GM18499 (cell line): ENCODE results near the gene TSSK3.

Experiments used
- ATAC-seq: cut with Tn5 transposase; IDR thresholded peaks from one replicate; pipeline ENCODE4 v1.9.1; 2021; ENCODE audit warnings: moderate number of reproducible peaks; ENCODE audit not compliant: insufficient read depth, unreplicated experiment

Gene TSSK3

DNA sequence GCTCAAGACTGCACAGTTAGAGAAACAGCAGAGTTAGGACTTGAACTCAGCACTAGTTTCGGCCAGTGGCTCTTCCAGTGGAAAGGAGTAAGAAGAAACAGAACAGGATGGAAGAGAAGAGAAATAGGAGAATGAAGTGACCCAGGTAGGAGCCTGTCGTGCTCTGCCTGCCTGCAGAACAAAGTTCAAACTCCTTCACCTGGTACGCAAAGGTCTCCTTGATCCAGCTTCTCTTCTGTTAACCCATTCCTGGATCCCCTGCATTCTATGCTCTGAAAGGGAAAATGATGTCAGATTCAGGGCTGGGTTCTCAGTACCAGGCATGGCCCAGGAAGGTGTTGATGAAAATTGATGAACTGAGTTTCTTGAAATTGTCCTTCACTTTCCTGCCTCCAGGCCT is 3.9 kb upstream of the TSSK3 start:
- ATAC-seq = no peak

GRCh38 chr1:32361308-32361673 is 1.0 kb upstream of the TSSK3 start:
- ATAC-seq = no peak

DNA sequence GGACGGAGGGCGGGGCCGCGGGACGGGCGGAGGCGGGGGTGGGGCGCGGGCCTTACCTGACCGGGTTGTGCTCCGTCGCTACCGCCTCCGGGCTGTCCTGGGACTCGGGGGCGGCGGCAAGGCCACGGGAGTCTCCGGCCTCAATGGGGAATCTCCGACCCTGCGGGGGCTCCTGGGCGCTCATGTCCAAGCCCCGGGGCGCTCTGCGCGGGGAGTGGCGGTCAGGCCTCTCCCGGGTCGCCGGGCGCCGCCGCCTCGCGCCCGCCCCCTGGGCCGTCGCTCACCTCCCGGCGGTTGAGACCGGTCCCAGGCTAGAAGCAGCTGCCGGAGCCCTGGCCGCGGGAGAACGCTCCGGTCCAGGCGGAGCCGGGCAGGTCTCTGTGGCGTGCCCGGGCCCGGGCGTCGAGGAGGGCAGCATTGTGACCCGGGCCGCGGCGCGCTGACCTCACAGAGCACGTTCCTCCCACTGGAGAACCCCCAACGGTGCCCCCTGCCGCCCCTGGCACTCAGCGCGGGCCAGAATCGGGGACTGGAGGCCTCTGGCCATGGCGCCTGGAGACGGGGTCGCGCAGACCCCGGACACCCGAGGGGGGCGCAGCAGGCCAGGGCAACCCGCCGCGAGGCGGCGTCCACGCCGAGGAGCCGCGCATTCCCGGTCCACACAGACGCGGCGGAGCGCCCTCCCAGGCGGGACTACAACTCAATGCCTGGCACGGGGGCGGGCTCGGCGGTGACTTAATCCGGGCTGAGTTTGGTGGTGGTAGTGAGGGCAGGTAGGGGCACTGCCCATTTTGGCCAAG is 465 bp upstream of the TSSK3 start:
- ATAC-seq = no peak

DNA sequence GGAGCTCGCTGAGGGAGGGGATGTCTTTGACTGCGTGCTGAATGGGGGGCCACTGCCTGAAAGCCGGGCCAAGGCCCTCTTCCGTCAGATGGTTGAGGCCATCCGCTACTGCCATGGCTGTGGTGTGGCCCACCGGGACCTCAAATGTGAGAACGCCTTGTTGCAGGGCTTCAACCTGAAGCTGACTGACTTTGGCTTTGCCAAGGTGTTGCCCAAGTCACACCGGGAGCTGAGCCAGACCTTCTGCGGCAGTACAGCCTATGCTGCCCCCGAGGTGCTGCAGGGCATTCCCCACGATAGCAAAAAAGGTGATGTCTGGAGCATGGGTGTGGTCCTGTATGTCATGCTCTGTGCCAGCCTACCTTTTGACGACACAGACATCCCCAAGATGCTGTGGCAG is 1.4 kb downstream of the TSSK3 start:
- ATAC-seq = no peak

GRCh38 chr1:32364836-32365235 is 2.5 kb downstream of the TSSK3 start:
- no peak for ATAC-seq

GRCh38 chr1:32365445-32365844 is 3.1 kb downstream of the TSSK3 start:
- ATAC-seq = no peak

DNA sequence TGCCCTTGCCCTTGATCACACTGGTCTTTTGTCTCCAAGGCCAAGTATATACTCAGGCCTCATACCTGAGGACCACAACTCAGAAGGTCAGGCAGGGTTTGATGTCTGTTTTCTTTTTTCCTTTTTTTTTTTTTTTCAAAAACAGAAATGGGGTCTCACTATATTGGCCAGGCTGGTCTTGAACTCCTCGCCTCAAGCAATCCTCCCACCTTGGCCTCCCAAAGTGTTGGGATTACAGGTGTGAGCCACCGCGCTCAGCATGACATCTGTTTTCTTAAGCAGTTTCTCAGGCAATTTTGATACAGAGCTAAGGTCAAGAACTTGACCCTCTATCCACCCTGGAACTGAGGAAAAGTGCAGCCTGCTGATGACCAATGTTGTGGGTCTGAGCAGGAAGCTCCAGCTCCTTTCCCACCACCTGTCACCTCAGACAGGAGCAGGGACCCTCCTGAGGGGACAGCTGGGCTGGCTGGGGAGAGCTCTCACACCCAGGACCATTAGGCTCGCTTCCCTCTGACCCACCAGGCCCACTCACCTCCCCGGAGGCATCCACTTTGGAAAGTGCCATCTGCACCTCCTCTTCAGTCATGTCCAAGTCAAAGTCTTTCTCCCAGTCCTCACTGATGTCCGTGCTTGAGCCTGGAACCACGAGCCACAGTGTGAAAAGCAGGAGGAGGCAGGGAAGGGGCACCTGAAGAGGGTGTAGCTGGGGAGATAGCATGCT is 5.7 kb downstream of the TSSK3 start:
- ATAC-seq = no peak

DNA sequence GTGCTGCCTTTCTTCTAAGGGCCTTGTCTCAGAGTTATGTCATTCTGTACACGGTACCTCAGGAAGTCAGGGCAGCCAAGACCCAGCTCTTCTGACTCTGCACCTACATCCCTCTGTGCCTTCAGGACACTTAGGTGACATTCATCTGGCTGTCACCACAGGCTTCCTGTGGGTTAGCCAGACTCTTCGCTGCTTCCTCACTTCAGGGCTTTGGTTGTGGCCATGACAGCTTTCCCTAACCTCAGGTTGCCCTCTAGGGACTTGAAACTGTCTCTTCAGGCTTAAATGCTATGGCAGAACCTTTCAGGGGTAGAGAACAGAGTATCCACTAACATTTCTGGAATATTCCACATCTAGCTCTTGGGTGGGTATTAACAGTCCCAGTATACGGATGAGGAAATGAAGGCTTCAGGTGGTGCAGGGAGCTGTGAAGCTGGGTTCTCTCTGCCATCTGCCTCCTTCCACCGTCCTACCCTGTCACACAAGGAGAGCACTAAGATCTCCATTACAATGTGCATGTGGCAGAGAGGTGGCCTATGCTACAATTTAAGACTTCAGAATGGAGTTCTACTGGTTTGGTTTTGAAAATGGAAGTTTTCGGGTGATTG is 9.9 kb downstream of the TSSK3 start:
- ATAC-seq = no peak

DNA sequence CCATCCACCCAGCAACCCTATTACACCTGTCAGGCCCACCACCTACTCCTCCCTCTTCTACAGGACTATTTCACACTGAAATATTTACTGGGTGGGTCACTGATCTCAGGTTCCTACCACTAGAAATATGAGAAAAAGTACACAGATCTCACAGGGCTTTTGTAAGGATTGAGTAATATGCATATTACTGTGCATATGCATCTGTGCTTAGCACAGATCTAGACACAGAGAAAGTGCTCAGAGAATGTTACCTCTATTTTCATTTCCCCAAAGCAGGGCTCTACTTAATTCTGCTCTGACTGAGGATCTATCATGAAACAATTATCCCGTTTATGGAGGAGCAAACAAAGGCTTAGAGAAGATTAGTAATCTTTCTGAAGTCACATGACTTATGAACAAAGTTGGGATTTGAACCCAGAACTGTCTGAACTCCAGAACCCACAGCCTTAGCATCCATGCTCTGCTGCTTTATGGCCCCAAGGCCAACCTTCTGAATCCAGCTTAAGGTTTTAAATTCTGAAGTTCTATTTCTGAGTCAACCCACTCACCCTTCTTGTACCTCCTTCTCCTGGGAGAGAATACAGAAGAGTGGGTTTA is 11.8 kb downstream of the TSSK3 start:
- no peak for ATAC-seq

GRCh38 chr1:32376199-32376598 is 13.9 kb downstream of the TSSK3 start:
- no peak for ATAC-seq

GRCh38 chr1:32377541-32378220 is 15.3 kb downstream of the TSSK3 start:
- no peak for ATAC-seq

DNA sequence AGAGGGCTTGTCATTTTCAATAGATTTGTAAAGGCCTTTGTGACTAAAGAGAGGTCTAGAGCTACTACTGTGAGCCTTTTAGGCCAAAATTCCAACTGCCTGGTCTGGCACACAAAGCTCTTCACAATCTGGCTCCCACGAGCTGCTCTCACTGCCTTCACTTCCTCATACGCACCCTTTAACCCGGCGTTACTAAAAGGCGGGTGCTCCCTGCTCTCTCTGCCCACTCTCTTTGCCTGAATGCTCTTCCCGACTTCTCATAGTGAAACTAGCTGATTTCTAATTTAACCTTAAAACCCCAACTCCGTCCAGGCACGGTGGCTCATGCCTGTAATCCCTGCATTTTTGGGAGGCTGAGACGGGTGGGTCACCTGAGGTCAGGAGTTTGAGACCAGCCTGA is 17.7 kb downstream of the TSSK3 start:
- no peak for ATAC-seq

DNA sequence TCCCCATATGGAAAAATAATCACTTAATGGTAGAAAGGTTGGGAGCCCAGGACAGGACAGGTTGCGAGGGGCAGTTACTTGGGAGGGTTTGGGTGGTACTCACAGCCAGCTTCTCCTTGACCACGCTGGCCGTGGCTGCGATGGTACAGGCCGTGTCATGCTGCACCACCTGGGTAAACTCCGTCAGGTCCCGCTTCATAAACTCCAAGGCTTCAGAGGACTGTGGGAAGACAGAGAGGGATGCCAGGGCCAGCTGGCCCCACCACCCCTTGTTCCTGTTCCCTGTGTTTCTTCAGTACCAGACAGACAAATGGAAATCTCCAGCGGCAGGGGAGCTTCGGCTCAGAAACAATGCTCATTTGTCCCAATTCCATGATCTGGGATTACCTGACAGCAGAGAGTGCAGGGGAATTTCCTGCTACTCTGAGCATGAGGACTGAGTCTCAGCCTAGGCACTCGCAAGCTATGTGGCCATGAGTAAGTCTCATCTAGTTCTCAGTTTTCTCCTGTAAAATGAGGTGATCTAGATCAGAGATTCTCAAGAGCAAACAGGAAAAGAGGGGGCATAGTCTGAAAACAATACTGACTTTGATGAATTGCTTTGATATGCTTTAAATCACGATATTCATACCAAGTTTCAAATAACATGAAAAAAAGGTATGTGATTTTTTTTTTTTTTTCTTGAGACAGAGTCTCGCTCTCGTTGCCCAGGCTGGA is 24.5 kb downstream of the TSSK3 start:
- ATAC-seq = no peak

DNA sequence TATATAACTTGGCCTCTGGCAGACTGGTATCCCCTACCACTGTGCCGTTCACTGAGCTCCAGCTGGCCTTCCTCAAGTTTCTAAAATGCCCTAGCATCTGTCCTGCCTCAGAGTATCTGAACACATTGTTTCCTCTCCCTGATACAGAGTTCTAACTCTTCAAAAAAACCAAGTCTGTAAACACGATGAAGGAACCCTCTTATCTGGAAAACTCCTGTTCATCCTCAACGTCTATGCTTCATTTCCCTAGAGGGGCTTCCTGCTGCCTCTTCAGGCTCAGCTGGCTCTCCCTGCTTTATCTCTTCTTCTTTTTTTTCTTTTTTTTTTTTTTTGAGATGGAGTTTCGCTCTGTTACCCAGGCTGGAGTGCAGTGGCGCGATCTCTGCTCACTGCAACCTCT is 26.3 kb downstream of the TSSK3 start:
- ATAC-seq = no peak

- ATAC-seq = no peak
Observed at GRCh38 chr1:32390904-32391870, 28.8 kb downstream of the TSSK3 start.

- ATAC-seq = no peak
Observed at GRCh38 chr1:32392325-32392724, 30.0 kb downstream of the TSSK3 start.

DNA sequence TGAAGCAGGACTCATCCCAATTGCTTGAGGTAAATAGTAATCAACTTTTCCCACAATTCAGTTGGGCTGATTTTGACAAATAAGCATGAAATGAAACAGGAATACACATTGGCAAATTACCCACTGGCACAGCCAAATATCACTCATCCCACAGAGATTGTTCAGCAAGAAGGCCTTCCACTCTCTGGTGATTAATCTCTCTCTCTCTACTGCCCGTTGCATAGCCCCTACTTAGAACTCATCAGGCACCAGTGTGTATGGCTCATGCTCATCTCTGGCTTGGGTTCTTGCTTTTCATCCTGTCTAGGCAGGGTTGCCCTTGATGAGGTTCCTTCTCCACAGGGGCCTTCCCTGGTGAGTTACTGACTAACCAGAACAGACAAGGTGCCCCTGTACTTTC is 30.8 kb downstream of the TSSK3 start:
- no peak for ATAC-seq

DNA sequence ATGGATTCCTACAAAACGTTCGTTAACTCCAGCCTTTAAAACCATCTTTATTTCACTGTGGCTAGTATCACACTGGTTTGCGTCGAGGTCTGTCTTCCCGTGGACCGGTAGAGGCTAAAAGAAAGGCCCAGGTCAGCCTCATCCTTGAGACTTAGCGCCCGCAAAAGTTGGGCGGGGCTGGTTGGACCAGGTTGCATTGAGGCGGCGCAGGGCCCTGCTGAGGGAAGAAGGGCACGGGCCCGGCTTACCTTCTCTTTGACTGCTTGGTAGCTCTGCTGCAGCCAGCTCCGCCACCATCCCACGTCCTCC is 31.4 kb downstream of the TSSK3 start:
- no peak for ATAC-seq
